HG03280 (cell line): ENCODE results near the gene BORCS8.
"Not testable (repeated sequence)": the region's sequence is repeated elsewhere in the genome, so short reads cannot be mapped to it uniquely, and the experiment has no call there.

ENCODE experiments used
- ATAC-seq: cut with Tn5 transposase; IDR thresholded peaks from one replicate; pipeline ENCODE4 v1.9.1; 2021; ENCODE audit warnings: mild to moderate bottlenecking, moderate library complexity; ENCODE audit not compliant: unreplicated experiment

The BORCS8 gene

GRCh38 chr19:19152668-19153384 lies 39.1 kb downstream of the BORCS8 start:
- no peak for ATAC-seq

- ATAC-seq = no peak
Observed at GRCh38 chr19:19151418-19151817, 40.5 kb downstream of the BORCS8 start.

GRCh38 chr19:19149435-19149834 lies 42.5 kb downstream of the BORCS8 start:
- no peak for ATAC-seq

DNA sequence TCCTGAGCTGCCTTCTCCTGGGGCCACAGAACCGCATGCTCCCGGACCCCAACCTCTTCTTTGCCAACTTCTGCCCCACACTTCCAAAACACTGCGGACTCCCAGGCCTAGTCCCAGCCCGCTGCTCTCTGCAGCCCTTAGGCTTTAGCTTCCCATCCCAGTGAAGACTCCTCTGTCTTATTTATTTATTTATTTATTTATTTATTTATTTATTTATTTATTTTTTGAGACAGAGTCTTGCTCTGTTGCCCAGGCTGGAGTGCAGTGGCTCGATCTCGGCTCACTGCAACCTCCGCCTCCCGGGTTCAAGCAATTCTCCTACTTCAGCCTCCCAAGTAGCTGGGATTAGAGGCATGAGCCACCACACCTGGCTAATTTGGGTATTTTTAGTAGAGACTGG lies 43.4 kb downstream of the BORCS8 start:
- not testable (repeated sequence) for ATAC-seq

- ATAC-seq = no peak
Observed at GRCh38 chr19:19147344-19147743, 44.6 kb downstream of the BORCS8 start.

DNA sequence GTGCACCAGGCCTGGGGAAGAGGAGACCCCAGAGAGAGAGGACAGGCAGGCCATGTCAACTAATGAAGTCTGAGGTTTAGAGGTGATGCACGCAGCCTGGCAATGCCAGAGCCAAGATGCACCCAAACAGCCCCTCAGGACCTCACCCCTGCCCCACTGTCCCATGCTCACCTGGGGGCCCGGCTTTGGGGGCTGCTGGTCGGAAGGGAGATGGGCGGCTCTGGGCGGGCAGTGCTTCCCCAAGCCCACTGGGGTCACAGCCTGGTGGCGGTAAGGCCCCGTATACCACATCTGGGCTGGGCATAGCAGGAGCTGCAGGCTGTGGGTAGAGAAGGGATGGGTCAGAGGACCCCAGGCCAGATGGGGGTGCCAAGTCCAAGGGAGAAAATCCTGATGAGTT lies 45.1 kb downstream of the BORCS8 start:
- ATAC-seq = no peak

- ATAC-seq = no peak
Observed at GRCh38 chr19:19145684-19146608, 46.0 kb downstream of the BORCS8 start.

GRCh38 chr19:19145281-19145680 lies 46.7 kb downstream of the BORCS8 start:
- no peak for ATAC-seq

GRCh38 chr19:19142347-19142746 lies 49.6 kb downstream of the BORCS8 start:
- ATAC-seq = no peak

DNA sequence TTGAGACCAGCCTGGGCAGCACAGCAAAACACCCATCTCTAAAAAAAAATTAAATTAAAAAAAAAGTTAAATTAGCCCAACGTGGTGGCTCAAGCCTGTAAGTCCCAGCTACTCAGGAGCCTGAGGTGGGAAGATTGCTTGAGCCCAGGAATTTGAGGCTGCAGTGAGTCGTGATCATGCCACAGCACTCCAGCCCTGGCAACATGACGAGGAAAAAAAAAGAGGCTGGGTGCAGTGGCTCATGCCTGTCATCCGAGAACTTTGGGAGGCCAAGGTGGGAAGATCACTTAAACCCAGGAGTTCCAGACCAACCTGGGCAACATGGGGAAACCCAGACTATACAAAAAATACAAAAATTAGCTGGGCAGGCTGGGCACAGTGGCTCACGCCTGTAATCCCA lies 51.5 kb downstream of the BORCS8 start:
- ATAC-seq = no peak

DNA sequence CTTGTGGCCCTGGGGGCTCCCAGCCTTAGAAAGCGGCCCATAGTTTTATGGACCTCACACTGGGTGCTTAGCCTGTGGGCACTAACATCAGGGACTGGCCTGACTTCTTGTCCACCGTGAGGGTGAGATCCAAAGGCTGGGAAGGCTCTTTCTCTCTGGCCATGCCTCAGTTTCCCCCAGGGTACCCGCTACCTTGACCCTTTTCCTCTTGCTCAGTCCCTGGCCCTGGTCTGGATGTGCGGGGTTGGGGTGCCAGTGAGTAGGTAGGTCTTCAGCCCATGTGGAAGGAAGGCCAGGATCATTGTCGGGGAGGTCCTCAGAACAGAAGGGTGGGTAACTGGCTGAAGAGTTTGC lies 52.1 kb downstream of the BORCS8 start:
- no peak for ATAC-seq

- ATAC-seq = peak; percentile 99
Observed at GRCh38 chr19:19138109-19138981, 53.6 kb downstream of the BORCS8 start, which contains the start of gene TMEM161A. Gene TMEM161A, minus strand, starts transcription at chr19:19138478. Its CDS starts 50 bp downstream, at chr19:19138428.

DNA sequence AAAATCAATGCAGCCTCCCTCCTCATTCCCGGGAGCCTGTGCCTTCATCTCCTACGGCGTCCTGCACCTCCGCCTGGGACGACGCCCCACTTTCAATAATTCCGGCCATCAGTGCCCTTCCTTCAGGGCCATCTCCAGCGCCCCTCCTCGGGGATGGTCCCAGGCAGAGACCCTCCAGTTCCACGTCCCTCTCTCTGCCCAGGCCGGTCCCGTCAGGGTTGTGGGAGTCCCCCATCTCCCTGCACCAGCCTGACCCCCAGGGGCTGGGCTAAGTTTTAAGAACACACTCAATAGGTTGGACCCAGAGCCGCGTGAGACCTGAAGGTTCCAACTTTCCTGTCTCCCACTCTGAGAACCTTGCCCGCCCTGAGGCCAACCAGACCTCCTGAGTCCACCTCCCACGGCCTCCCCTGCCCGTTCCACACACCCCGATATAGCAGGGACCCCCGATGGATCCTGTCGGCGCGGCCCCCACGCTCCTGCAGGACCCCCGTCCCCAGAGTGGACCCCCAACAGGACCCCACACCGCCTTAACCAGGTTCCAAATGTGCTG lies 54.3 kb downstream of the BORCS8 start:
- ATAC-seq = no peak

GRCh38 chr19:19135713-19136112 lies 56.2 kb downstream of the BORCS8 start:
- not testable (repeated sequence) for ATAC-seq

DNA sequence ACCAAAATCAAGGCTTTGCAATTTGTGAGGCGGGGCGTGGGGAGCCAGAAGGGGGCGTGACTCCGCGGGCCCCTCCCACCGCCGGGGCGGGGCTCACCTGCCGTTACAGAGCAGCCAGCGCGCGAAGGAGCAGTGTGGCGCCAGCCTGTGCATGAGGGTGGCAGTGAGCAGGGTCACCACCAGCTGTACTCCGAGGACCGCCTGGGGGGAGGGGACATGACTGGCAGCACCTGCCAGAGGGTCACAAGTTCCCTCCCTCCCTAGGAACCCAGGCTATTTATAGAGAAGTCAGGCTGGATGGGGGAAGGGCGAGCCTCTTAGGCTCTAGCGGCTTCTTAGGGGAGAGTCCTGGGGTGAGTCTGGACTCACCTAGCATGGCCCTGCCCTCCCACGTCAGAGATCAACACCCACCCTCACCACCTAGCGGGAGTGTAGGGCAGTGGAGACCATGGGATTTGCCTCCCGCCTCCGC lies 57.2 kb downstream of the BORCS8 start:
- ATAC-seq = no peak

GRCh38 chr19:19133985-19134384 lies 58.0 kb downstream of the BORCS8 start:
- ATAC-seq = no peak

GRCh38 chr19:19132912-19133311 lies 59.0 kb downstream of the BORCS8 start:
- ATAC-seq = no peak

DNA sequence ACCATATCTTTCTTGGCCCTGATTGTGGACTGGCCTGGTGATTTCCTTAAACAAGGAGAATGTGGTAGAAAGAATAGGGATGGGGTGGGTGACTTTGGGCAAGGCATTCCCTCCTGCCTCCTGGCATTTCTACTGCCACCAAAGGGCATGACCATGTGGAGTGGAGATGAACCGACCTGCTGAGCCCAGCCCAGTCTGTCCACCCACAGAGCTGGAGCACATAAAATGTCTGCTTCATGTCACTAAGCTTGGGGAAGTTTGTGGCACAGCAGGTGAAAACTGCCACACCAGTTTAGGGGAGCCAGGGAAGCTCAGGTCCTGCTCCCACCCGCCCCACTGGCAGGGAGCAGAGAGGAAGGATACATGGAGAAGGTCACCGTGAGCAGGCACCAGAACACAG lies 60.0 kb downstream of the BORCS8 start:
- no peak for ATAC-seq
